ENCODE data around the gene PTPN13. TPM values are rescaled to one million over a fixed set of nuclear protein-coding genes. Genes with fewer than 3 reads are reported as not detected.
"Not testable (repeated sequence)": the region's sequence is repeated elsewhere in the genome, so short reads cannot be mapped to it uniquely, and the experiment has no call there.

The PTPN13 gene
- total and polyA plus RNA-seq, 8 donors, result 1.9 to 9.1 (median 6.7) TPM

DNA sequence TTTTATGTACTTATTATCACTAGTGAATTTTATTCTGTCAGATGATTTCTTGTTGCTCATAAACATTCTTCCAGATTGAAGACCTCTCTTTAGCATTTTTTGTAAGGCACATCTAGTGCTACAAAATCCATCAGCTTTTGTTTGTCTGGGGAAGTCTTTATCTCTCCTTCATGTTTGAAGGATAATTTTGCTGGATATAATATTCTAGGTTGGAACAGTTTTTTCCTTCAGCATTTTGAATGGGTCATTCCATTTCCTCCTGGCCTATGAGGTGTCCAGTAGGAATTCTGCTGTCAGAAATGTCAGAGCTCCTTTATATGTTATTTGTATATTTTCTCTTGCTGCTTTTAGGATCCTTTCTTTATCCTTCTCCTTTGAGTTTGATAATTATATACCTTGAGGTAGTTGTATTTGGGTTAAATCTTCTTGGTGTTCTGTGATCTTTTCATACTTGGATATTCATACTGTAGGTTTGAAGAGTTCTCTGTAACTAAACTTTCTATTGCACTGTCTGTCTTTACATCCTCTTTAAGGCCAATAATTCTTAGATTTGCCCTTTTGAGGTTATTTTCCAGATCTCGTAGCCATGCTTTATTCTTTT, 58.3 kb downstream of the PTPN13 start:
- DNase-seq (no peak), ATAC-seq (no peak), FAIRE-seq (no peak)
- TF ChIP-seq, protein P1, sequence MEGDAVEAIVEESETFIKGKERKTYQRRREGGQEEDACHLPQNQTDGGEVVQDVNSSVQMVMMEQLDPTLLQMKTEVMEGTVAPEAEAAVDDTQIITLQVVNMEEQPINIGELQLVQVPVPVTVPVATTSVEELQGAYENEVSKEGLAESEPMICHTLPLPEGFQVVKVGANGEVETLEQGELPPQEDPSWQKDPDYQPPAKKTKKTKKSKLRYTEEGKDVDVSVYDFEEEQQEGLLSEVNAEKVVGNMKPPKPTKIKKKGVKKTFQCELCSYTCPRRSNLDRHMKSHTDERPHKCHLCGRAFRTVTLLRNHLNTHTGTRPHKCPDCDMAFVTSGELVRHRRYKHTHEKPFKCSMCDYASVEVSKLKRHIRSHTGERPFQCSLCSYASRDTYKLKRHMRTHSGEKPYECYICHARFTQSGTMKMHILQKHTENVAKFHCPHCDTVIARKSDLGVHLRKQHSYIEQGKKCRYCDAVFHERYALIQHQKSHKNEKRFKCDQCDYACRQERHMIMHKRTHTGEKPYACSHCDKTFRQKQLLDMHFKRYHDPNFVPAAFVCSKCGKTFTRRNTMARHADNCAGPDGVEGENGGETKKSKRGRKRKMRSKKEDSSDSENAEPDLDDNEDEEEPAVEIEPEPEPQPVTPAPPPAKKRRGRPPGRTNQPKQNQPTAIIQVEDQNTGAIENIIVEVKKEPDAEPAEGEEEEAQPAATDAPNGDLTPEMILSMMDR (IDR thresholded peaks at IDR 0.05), result no peak
- H3K27ac ChIP-seq, result no peak overlapping the region
- intact Hi-C loops (cut with DNase I), result no loop called here
- H3K9me3 ChIP-seq, result no peaks in the 10 kb centered on the region
- no peaks in the 10 kb centered on the region for H3K36me3 ChIP-seq
- H3K4me3 ChIP-seq, result no peak overlapping the region
- H3K27me3 ChIP-seq, result no peaks in the 10 kb centered on the region
- H3K4me1 ChIP-seq, result no peaks in the 10 kb centered on the region
- WGBS, 2 donors, result 94 to 100% methylated on average over 1 of the region's 1 CpG

DNA sequence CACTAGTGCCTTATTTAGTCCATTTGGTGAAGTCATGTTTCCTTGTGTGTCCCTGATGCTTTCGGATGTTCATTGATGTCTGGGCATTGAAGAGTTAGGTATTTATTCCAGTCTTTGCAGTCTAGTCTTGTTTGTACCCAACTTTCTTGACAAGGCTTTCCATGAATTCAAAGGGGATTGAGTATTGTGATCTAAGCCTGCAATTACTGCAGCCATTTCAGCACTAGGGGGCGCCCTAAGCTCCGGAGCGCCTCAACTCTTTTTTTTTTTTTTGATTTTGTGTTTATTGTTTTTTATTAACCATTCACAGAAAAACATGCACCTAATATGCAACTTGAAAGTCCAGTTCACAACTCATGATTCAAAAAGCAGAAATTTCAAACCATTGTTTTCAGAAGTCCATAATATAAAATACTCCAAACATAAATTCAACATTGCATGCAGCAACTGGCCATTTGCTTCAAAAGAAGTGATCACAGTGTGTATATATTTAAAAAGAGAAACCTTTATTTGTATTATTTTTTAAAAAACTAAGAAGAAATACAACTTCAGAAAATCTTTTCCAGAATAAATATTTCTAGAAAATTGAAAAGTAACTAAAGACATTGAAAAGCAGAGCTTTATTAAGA, 59.2 kb downstream of the PTPN13 start:
- no peak overlapping the region for H3K27ac ChIP-seq
- TF ChIP-seq, protein P1 (IDR thresholded peaks at IDR 0.05), result no peak
- H3K27me3 ChIP-seq, result no peaks in the 10 kb centered on the region
- no peak overlapping the region for H3K4me3 ChIP-seq
- FAIRE-seq, result no peak
- ATAC-seq, result no peak
- 66 to 81% methylated on average over 4 of the region's 4 CpGs for WGBS, 2 donors
- DNase-seq, result no peak
- H3K9me3 ChIP-seq, result no peaks in the 10 kb centered on the region
- intact Hi-C loops (cut with DNase I), result no loop called here
- no peaks in the 10 kb centered on the region for H3K36me3 ChIP-seq
- no peaks in the 10 kb centered on the region for H3K4me1 ChIP-seq

DNA sequence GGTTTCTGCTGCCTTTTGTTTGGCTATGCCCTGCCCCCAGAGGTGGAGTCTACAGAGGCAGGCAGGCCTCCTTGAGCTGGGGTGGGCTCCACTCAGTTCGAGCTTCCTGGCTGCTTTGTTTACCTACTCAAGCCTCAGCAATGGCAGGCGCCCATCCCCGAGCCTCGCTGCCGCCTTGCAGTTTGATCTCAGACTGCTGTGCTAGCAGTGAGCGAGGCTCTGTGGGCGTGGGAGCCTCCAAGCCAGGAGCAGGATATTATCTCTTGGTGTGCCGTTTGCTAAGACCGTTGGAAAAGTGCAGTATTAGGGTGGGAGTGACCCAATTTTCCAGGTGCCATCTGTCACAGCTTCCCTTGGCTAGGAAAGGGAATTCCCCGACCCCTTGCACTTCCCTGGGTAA, 62.7 kb downstream of the PTPN13 start:
- H3K27ac ChIP-seq; H3K36me3 ChIP-seq; H3K4me1 ChIP-seq; H3K4me3 ChIP-seq; DNase-seq; H3K9me3 ChIP-seq; FAIRE-seq; ATAC-seq; intact Hi-C loops (cut with DNase I); H3K27me3 ChIP-seq: not testable (repeated sequence)
- 89 to 94% methylated on average over 10 of the region's 10 CpGs for WGBS, 2 donors

DNA sequence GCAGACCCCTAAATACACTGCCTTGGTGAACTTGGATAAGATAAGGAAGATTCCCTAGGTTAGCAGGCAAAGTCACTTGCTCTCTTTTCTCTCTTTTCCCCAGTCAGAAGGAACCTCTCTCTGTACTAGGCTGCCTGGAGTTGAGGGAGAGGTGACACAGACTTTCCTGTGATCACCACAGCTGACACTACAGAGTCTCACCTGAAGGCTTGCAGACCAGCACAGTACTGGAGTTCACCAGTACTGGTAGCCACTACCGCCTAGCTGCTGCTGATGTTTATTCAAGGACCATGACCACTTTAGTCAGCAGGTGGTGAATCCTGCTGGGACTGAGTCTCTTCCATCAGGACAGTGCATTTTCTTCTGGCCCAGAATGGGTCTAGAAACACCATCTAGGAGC, 63.3 kb downstream of the PTPN13 start:
- no peaks in the 10 kb centered on the region for H3K27me3 ChIP-seq
- H3K27ac ChIP-seq, result no peak overlapping the region
- intact Hi-C loops (cut with DNase I), result no loop called here
- H3K4me3 ChIP-seq, result no peak overlapping the region
- H3K36me3 ChIP-seq, result no peaks in the 10 kb centered on the region
- no peak for ATAC-seq
- no peaks in the 10 kb centered on the region for H3K4me1 ChIP-seq
- no peak for DNase-seq
- WGBS, 2 donors, result 90 to 100% methylated on average over 1 of the region's 1 CpG
- H3K9me3 ChIP-seq, result no peaks in the 10 kb centered on the region
- TF ChIP-seq, protein P1 (IDR thresholded peaks at IDR 0.05), result no peak
- FAIRE-seq, result no peak

DNA sequence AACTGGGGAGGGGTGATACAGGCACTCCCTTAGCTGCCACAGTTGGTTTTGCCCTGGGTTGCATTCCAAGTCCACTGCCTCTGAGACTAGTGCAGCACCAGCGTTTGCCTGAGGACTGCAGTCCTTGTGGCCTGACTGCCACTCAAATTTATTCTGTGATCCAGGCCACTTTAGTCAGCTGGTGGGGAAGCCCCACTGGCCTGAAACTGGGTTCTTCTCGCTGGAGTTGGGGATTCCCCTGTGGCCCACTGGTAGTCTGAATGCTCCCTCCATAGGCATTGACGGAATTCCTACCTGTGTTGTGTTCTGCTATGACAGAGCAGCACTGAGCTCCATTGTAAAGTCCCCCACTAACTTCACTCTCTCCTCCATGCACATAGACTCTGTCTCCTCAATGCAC, 63.8 kb downstream of the PTPN13 start:
- no peak overlapping the region for H3K4me3 ChIP-seq
- H3K36me3 ChIP-seq, result no peaks in the 10 kb centered on the region
- no peaks in the 10 kb centered on the region for H3K27me3 ChIP-seq
- WGBS, 2 donors, result 85 to 94% methylated on average over 3 of the region's 3 CpGs
- FAIRE-seq, result no peak
- intact Hi-C loops (cut with DNase I), result no loop called here
- DNase-seq, result no peak
- no peak overlapping the region for H3K27ac ChIP-seq
- TF ChIP-seq, protein P1 (IDR thresholded peaks at IDR 0.05), result no peak
- no peaks in the 10 kb centered on the region for H3K9me3 ChIP-seq
- no peaks in the 10 kb centered on the region for H3K4me1 ChIP-seq
- no peak for ATAC-seq
